T-cell (primary cell): ENCODE data around the gene SULT1A2. TPM values are rescaled to one million over a fixed set of nuclear protein-coding genes. Genes with fewer than 3 reads are reported as not detected.
A peak's percentile ranks its signal among the peaks of the same experiment; 100 is the strongest.
"Not testable (repeated sequence)": the region's sequence is repeated elsewhere in the genome, so short reads cannot be mapped to it uniquely, and the experiment has no call there.

Source experiments
- ATAC-seq, 4 experiments: fragments of 200-7000 bp in 3 of 4; fragments of 150-1000 bp in 1 of 4; cut with Tn5 transposase; replicated peaks in 1 of 4; 1 replicate in 3 of 4; 2 replicates in 1 of 4; pipeline ENCODE4 v1.10.0; 2021; ENCODE audit warnings: moderate library complexity in 3 of 4, mild to moderate bottlenecking in 2 of 4, moderate number of reproducible peaks in 1 of 4
- CTCF ChIA-PET, 2 donors: fragments of 300-600 bp; sonication (Branson Sonifier 250); formaldehyde crosslinking; loops; one replicate each; lab custom pipeline; 2022; ENCODE audit warnings: antibody characterized with exemption in 2 of 2; lab: Charles Lee
- POLR2A ChIA-PET, 2 donors: fragments of 300-600 bp; sonication (Branson Sonifier 250); formaldehyde crosslinking; loops; one replicate each; lab custom pipeline; 2022; ENCODE audit warnings: antibody characterized with exemption in 2 of 2; lab: Charles Lee
- DNase-seq, 35 experiments: peaks; one replicate each; pipeline versions ENCODE4 v3.0.0 to v3.0.0-alpha.2; 2013 to 2023
- H3K27ac ChIP-seq: one replicate; pipeline ENCODE4 v1.5.1; 2013; ENCODE audit warnings: low read length
- H3K27me3 ChIP-seq, 2 experiments: replicated peaks in 1 of 2; 1 replicate in 1 of 2; 2 replicates in 1 of 2; pipeline versions ENCODE4 v1.6.1 to v1.7.0; 2013; ENCODE audit warnings: low read length in 1 of 2, mixed read lengths in 1 of 2; ENCODE audit not compliant: control insufficient read depth in 2 of 2, insufficient read depth in 2 of 2; ENCODE audit errors: extremely low read depth in 1 of 2
- H3K36me3 ChIP-seq, 2 donors: 1 replicate in 1 of 2; 2 replicates in 1 of 2; pipeline versions ENCODE4 v1.6.1 to v1.7.0; 2013; ENCODE audit warnings: low read length in 1 of 2; ENCODE audit not compliant: control insufficient read depth in 2 of 2, insufficient read depth in 1 of 2; ENCODE audit errors: extremely low read depth in 1 of 2
- H3K4me1 ChIP-seq, 2 experiments: 1 replicate in 1 of 2; 2 replicates in 1 of 2; pipeline versions ENCODE4 v1.6.1 to v1.7.0; 2013; ENCODE audit warnings: low read length in 2 of 2, mixed read lengths in 1 of 2; ENCODE audit not compliant: insufficient read depth in 2 of 2, control insufficient read depth in 1 of 2; ENCODE audit errors: extremely low read depth in 1 of 2
- H3K4me3 ChIP-seq, 2 donors: 1 replicate in 1 of 2; 2 replicates in 1 of 2; pipeline versions ENCODE4 v1.5.1 to v1.7.0; 2013; ENCODE audit warnings: mild to moderate bottlenecking in 2 of 2, low read length in 1 of 2, moderate library complexity in 1 of 2; ENCODE audit not compliant: control insufficient read depth in 1 of 2; ENCODE audit errors: extremely low read depth in 1 of 2
- H3K9me3 ChIP-seq: 2 replicates; pipeline ENCODE4 v1.7.0; 2013
- H3K27ac Mint-ChIP-seq, 2 donors: one replicate each; pipeline ENCODE4 v1.8.0; 2020 to 2021; ENCODE audit warnings: mild to moderate bottlenecking in 2 of 2, mixed read lengths in 2 of 2
- H3K27me3 Mint-ChIP-seq, 2 donors: one replicate each; pipeline ENCODE4 v1.8.0; 2021 to 2022; ENCODE audit warnings: mixed read lengths in 2 of 2
- H3K36me3 Mint-ChIP-seq: one replicate; pipeline ENCODE4 v1.8.0; 2021; ENCODE audit warnings: mixed read lengths
- H3K4me1 Mint-ChIP-seq, 3 donors: one replicate each; pipeline ENCODE4 v1.8.0; 2020 to 2022; ENCODE audit warnings: mixed read lengths in 3 of 3, mild to moderate bottlenecking in 1 of 3
- H3K4me3 Mint-ChIP-seq, 3 donors: one replicate each; pipeline ENCODE4 v1.8.0; 2020 to 2022; ENCODE audit warnings: mild to moderate bottlenecking in 3 of 3, mixed read lengths in 3 of 3, moderate library complexity in 3 of 3
- H3K9me3 Mint-ChIP-seq, 3 donors: one replicate each; pipeline ENCODE4 v1.8.0; 2020 to 2022; ENCODE audit warnings: mixed read lengths in 3 of 3
- WGBS: methylation state at CpG from one replicate; pipeline ENCODE4 v1.1.5; 2013; ENCODE audit warnings: missing lambda C conversion rate; ENCODE audit not compliant: insufficient coverage; 5-methylcytosine and 5-hydroxymethylcytosine counted together
- total RNA-seq, 35 experiments: library from RNA in 6 of 35; stranded (reverse) in 6 of 35; fragments of 120-200 nt in 1 of 35; gene quantifications; one replicate each; pipeline versions ENCODE4 v1.2.1 to v1.2.4 and lab custom pipeline; 2013 to 2026

Gene SULT1A2
- total RNA-seq, 5 donors from 2014 or later (not counting 1 experiment from before 2014, with no cell fraction given): 0.30 to 0.62 (median 0.53) TPM; not detected in 2

GRCh38 chr16:28600965-28601364 is 4.1 kb upstream of the SULT1A2 start:
- POLR2A ChIA-PET, H3K9me3 Mint-ChIP-seq, H3K4me3 Mint-ChIP-seq, H3K27me3 Mint-ChIP-seq, H3K9me3 ChIP-seq, H3K27ac ChIP-seq, H3K27ac Mint-ChIP-seq, H3K4me3 ChIP-seq, H3K36me3 Mint-ChIP-seq, H3K4me1 Mint-ChIP-seq, H3K36me3 ChIP-seq, DNase-seq, H3K4me1 ChIP-seq, ATAC-seq, H3K27me3 ChIP-seq, CTCF ChIA-PET: not testable (repeated sequence)
- WGBS: 72% methylated on average over 6 of the region's 20 CpGs

GRCh38 chr16:28599377-28600285 is 2.8 kb upstream of the SULT1A2 start:
- H3K27me3 ChIP-seq, H3K4me3 Mint-ChIP-seq, H3K36me3 ChIP-seq, H3K4me1 ChIP-seq, H3K27me3 Mint-ChIP-seq, H3K4me1 Mint-ChIP-seq, H3K4me3 ChIP-seq, DNase-seq, CTCF ChIA-PET, H3K36me3 Mint-ChIP-seq, H3K27ac Mint-ChIP-seq, H3K27ac ChIP-seq, H3K9me3 ChIP-seq, POLR2A ChIA-PET, H3K9me3 Mint-ChIP-seq: not testable (repeated sequence)
- no CpG with 5 or more reads among the region's 17 CpGs for WGBS
- ATAC-seq: peak; percentile 94 to 99 (median 98)

- no peak overlapping the region for H3K27ac ChIP-seq
- H3K4me1 ChIP-seq: peaks cover 2% of the 10 kb centered on the region in 2 experiments
- CTCF ChIA-PET: no interaction called here
- H3K27ac Mint-ChIP-seq: no peak overlapping the region
- H3K4me3 Mint-ChIP-seq: no peak overlapping the region
- ATAC-seq (no peak), DNase-seq (no peak)
- POLR2A ChIA-PET: interaction anchor here in 1 of 2 donors (0.6 kb wide), 1 partner anchor 38 kb away, joined by 6 read pairs; no protein-coding TSS in a partner anchor
- no peaks in the 10 kb centered on the region for H3K36me3 ChIP-seq
- no peaks in the 10 kb centered on the region for H3K4me1 Mint-ChIP-seq
- H3K9me3 Mint-ChIP-seq: no peaks in the 10 kb centered on the region
- peaks cover 0 to 3% of the 10 kb centered on the region in 2 experiments for H3K27me3 ChIP-seq
- no peaks in the 10 kb centered on the region for H3K9me3 ChIP-seq
- no peak overlapping the region for H3K4me3 ChIP-seq
- 91% methylated on average over 7 of the region's 9 CpGs for WGBS
- H3K27me3 Mint-ChIP-seq: no peaks in the 10 kb centered on the region
- no peaks in the 10 kb centered on the region for H3K36me3 Mint-ChIP-seq
Measured at GRCh38 chr16:28597692-28598261, 927 bp upstream of the SULT1A2 start.

- DNase-seq: no peak
- Mint-ChIP-seq H3K4me3 (no peak overlapping the region), H3K9me3 (no peaks in the 10 kb centered on the region), H3K36me3 (peaks cover 5% of the 10 kb centered on the region), H3K27me3 (no peaks in the 10 kb centered on the region), H3K4me1 (no peaks in the 10 kb centered on the region), H3K27ac (peak overlapping the region in 1 of 2 donors; percentile 28)
- Histone ChIP-seq H3K4me1 (peaks cover 2% of the 10 kb centered on the region in 2 experiments), H3K27ac (no peak overlapping the region), H3K4me3 (no peak overlapping the region), H3K36me3 (peaks cover 0 to 3% of the 10 kb centered on the region in 2 donors), H3K9me3 (no peaks in the 10 kb centered on the region), H3K27me3 (peaks cover 0 to 3% of the 10 kb centered on the region in 2 experiments)
- WGBS: 48% methylated on average over 4 of the region's 8 CpGs
- CTCF ChIA-PET: no interaction called here
- ATAC-seq: no peak
- POLR2A ChIA-PET: no interaction called here
Measured at GRCh38 chr16:28596115-28596630, 677 bp downstream of the SULT1A2 start.

- DNase-seq, POLR2A ChIA-PET, H3K9me3 ChIP-seq, H3K36me3 ChIP-seq, ATAC-seq, H3K27ac ChIP-seq, H3K27ac Mint-ChIP-seq, H3K27me3 Mint-ChIP-seq, H3K36me3 Mint-ChIP-seq, H3K4me3 ChIP-seq, H3K4me1 ChIP-seq, H3K9me3 Mint-ChIP-seq, CTCF ChIA-PET, H3K4me3 Mint-ChIP-seq, H3K27me3 ChIP-seq, H3K4me1 Mint-ChIP-seq: not testable (repeated sequence)
- WGBS: 80% methylated on average over 1 of the region's 6 CpGs
Measured at GRCh38 chr16:28595451-28595850, 1.4 kb downstream of the SULT1A2 start.

GRCh38 chr16:28592979-28593553 is 3.8 kb downstream of the SULT1A2 start:
- ChIA-PET POLR2A (no interaction called here), CTCF (no interaction called here)
- H3K27me3 Mint-ChIP-seq: no peaks in the 10 kb centered on the region
- Histone ChIP-seq H3K27ac (no peak overlapping the region), H3K36me3 (peaks cover 7 to 29% of the 10 kb centered on the region in 2 donors), H3K4me3 (no peak overlapping the region), H3K4me1 (peaks cover under 1 to 2% of the 10 kb centered on the region in 2 experiments), H3K27me3 (peaks cover 0 to 3% of the 10 kb centered on the region in 2 experiments), H3K9me3 (no peaks in the 10 kb centered on the region)
- ATAC-seq (peak in 1 of 4 experiments; percentile 13), DNase-seq (no peak)
- WGBS: 100% methylated on average over 3 of the region's 13 CpGs
- no peaks in the 10 kb centered on the region for H3K9me3 Mint-ChIP-seq
- H3K4me3 Mint-ChIP-seq: no peak overlapping the region
- H3K36me3 Mint-ChIP-seq: peaks cover 25% of the 10 kb centered on the region
- H3K4me1 Mint-ChIP-seq: no peaks in the 10 kb centered on the region
- peak overlapping the region in 1 of 2 donors; percentile 74 for H3K27ac Mint-ChIP-seq
